Lower leg skin (tissue), 3 donors: Measurements from ENCODE around the gene JDP2.

Experiments
- POLR2A ChIP-seq, 2 donors: fragments of 450-650 bp; IDR thresholded peaks; one replicate each; pipeline ENCODE4 v1.6.1; 2016 to 2017; ENCODE audit warnings: antibody characterized with exemption in 2 of 2, mild to moderate bottlenecking in 1 of 2, moderate library complexity in 1 of 2
- TF ChIP-seq, protein P1 (sequence below), 3 donors: fragments of 450-650 bp; IDR thresholded peaks; one replicate each; pipeline ENCODE4 v1.5.1; 2016; ENCODE audit warnings: antibody characterized with exemption in 3 of 3, mild to moderate bottlenecking in 3 of 3, moderate library complexity in 2 of 3

- TF ChIP-seq, protein P1, sequence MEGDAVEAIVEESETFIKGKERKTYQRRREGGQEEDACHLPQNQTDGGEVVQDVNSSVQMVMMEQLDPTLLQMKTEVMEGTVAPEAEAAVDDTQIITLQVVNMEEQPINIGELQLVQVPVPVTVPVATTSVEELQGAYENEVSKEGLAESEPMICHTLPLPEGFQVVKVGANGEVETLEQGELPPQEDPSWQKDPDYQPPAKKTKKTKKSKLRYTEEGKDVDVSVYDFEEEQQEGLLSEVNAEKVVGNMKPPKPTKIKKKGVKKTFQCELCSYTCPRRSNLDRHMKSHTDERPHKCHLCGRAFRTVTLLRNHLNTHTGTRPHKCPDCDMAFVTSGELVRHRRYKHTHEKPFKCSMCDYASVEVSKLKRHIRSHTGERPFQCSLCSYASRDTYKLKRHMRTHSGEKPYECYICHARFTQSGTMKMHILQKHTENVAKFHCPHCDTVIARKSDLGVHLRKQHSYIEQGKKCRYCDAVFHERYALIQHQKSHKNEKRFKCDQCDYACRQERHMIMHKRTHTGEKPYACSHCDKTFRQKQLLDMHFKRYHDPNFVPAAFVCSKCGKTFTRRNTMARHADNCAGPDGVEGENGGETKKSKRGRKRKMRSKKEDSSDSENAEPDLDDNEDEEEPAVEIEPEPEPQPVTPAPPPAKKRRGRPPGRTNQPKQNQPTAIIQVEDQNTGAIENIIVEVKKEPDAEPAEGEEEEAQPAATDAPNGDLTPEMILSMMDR (IDR thresholded peaks at IDR 0.05), result no peak
- no peak for TF ChIP-seq POLR2A (IDR thresholded peaks at IDR 0.05)
Observed at GRCh38 chr14:75428230-75429104, 645 bp downstream of the JDP2 start.
